ELF-1 (cell line): Measurements from ENCODE around the gene INPP5A.

ENCODE experiments used
- DNase-seq: peaks from one replicate; pipeline ENCODE4 v3.0.0-alpha.2; 2016; ENCODE audit warnings: low read depth, low spot score

Gene INPP5A

DNA sequence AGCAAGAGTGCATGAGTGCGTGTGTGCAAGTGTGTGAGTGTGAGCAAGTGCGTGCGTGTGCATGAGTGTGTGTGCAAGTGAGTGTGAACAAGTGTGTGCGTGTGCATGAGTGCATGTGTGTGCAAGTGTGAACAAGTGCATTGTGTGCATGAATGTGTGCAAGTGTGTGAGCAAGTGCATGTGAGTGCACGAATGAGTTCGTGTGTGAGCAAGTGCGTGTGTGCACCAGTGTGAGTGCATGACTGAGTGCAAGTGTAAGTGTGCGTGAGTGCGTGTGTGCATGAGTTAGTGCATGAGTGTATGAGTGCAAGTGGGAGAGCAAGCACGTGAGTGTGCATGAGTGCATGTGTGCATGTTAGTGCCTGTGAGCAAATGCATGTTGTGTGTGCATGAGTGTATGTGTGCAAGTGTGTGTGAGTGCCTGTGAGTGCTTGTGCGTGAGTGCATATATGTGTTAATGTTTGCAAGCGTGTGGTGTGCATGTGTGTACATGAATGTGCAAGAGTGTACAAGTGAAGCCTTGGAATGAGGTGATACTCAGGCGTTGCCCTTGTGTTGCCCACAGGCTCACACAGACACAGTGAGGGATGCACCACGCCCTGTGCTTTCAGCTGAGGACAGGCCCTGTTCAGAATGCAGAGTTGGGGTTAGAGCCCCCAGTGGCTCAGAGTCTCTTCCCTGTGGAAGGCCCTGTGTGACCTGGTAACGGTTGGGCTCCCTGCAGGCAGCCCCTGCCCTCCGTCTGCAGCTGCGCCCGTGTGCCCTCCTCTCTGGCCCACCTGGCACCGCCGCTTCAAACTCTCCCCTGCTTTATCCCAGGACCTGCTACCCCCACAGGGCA lies 151.2 kb downstream of the INPP5A start:
- DNase-seq, result no peak

DNA sequence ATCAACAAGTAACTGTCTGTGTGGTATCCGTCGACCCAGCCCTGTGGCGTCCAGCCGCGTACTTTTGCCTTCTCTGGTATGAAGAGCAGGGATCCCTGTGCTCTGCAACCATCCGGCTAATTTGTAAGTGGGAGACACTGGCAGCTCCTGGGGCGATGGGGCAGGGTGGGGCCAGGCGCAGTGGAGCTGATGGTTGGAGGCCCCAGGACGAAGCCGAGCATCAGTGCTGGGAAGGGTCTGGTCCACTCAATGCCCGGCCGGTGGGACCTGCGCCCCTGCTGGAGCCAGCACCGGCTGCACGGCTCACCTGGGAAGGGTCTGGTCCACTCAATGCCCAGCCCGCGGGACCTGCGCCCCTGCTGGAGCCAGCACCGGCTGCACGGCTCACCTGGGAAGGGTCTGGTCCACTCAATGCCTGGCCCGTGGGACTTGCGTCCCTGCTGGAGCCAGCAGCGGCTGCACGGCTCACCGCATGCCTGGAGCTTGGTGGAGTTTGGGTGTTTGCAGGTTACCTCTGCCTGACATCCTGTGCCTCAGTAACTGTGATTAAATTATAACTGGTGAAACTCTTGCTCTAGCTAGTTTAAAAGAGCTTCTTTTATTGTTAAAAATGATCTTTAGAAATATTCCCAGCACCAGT lies 152.3 kb downstream of the INPP5A start:
- no peak for DNase-seq

DNA sequence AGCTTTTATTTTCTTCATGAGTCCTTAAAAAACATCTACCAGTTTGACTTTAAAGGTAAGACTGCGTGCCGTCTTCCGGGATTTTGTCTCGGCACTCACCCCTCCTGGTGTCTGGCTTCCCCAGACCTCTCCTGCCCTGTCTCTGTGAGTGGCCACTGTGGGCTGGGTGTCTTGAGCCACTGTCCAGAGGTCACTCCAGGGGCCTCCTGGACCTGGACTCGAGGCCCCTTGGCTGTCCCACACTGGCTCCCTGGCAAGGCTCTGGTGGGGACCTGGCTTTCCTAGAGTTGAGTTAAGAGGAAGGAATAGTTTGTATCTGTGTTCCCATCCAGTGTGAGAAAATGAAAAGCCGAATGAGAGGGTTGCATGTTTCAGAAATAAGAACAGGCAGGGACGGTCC lies 152.8 kb downstream of the INPP5A start:
- DNase-seq, result no peak

DNA sequence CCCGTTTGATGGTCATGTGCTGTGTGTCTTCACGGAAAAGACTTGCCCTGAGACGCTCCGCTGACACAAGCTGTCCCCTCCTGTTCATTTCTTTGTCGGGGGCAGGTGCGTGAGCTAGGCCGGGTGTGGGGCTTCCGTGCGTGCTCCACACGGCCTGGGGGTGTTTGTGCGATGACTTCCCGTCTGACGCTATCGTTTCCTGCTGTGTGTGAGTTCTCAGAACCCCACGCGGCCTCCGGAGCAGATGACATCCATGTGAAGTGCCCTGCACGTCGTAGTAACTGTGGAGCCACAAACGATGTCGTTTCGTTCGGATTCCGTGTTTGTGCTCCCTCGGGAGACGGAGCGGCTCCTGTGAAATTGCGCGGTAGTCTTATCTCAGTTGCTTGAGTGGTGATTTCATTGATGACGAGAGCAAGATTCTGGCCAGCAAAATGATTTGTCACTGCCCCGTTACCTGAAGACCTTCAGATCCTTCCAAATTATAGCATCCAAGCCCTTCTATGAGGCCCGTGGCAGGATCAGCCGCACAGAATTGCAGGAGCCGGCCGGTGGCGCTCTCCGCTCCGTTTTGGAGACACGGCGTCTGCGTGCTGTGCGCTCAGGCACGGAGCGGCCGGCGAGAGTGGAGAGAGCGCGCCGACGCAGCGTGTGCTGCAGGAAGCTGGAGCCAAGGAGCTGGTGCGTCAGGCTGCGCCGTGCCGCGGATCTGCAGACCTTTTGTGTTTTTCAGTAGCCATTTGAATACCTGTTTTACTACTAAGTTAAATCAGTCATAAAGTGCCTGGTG lies 153.4 kb downstream of the INPP5A start:
- DNase-seq, result peak; percentile 17

DNA sequence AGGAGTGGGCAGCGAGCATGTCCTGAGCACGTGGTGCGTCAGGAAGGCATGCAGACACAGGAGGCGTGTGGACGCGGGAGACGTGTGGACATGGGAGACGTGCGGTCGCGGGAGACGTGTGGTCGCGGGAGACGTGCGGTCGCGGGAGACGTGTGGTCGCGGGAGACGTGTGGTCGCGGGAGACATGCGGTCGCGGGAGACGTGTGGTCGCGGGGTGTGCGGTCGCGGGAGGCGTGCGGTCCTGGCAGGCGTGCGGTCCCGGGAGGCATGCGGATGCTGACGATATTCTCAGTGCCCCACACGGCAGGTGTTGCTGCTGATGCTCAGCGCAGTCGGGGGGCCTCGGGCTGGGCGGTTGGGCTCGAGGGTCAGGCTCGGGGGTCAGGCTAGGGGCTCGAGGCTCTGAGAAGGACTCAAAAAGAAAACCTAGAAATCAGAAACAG lies 154.1 kb downstream of the INPP5A start:
- DNase-seq, result no peak

DNA sequence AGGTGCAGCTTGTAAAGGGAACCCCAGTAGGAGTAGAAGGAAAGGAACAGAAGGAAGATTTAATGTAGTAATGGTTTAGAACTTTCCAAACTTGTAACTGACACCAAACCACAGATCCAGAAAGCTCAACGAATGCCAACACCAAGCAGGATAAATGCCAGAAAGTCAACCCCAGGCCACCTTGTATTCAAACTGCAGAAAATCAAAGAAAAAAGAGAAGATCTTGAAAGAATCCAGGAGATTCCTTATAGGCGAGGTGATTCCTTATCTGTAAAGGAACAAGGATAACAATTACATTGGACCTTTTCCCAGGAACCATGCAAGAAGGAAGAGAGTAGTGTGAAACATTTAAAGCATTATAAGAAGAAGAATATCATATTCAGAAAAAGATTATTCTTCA lies 154.7 kb downstream of the INPP5A start:
- DNase-seq, result no peak

DNA sequence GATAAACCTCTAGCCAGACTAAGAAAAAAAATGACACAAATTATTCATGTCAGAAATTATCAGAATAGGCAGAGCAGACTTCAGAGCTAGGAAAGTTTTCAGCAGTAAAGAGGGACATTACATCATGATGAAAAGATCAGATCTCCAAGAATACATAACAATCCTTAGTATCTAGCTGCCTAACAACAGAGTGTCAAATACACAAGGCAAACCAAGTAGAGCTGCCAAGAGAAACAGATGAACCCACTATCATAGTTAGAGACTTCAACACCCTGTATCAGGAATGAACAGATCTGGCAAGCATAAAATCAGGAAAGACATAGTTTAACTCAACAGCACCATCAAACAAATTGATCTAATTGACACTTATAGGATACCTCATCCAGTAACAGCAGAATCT lies 156.1 kb downstream of the INPP5A start:
- DNase-seq, result no peak

DNA sequence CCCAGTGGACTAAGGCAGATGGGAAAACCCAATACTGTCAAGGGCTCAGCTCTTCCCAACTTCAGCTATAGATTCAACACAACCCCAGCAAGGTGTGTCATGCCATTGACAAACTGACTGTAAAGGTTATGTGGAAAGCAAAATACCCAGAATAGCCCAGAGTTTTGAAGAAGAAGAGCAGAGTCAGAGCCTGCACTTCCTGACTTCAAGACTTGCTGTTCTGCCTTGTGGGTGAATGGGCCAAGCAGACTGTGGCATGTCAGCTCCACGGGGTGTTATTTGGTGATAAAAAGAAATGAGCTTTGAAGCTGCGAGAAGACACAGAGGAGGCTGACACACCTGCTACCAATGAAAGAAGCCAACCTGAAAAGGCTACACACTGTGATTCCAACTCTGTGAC lies 158.6 kb downstream of the INPP5A start:
- DNase-seq, result no peak

DNA sequence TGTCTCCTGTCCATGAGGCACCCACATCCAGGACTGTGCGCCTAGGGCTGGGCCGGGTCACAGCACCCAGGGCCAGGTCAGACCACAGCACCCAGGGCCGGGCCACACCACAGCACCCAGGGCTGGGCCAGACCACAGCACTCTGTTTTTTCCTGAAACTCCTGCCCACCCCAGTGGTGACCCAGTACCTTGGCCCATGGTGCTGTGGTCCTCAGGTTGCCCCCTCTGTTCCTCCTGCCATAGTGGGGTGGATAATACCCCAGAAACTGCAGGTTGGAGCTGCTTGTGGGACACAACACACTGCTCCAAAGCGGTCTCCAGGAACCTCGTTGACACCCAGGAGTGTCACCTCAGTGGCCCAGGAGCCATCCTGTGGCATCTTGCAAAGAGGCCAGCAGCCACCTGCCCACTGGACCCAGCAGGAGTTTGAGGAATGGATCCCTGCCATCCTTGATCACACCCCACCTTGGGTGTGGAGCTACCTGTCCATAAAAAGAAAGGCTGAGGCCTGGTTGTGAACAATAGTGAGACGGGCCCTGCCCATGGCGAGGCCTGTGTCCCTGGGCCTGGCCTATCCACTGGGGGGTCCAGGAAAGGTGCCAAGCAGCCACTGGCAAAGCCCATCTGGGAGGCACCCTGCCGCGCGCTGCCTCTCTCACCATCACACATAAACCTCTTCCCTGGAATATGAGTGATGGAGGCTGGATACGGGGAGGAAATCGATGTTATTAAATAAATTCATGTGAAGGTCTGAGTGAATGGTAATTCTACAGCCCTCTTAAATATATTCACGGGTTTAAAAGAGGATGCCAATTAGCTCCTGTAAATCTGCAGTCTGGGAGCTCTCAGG lies 159.4 kb downstream of the INPP5A start:
- no peak for DNase-seq

DNA sequence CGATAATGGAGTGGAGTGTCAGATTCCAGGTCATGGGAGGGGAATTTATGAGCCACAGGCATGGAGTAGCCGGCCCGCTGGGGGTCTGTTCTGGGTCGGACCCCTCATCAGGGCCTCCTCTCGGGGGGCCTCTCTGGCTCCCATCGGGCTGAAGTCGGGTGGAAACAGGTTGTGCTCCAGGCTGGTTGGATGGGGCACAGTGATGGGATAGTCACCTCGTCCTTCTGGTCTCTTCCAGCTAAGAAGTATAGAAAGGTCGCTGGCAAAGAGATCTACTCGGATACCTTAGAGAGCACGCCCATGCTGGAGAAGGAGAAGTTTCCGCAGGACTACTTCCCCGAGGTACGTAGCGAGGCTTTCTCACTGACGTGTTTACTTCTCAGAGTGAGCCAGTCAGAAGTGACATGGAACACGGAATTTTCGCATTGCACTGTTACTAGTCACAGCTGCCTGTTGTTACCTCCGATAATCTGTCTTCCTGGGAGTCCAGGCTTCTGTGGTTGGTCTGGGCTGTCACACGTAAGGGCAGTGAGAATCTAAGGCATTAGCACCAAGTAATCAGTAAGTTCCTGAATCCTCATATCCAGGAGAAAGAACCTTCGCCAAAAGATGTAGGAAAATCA lies 160.1 kb downstream of the INPP5A start:
- DNase-seq, result no peak

DNA sequence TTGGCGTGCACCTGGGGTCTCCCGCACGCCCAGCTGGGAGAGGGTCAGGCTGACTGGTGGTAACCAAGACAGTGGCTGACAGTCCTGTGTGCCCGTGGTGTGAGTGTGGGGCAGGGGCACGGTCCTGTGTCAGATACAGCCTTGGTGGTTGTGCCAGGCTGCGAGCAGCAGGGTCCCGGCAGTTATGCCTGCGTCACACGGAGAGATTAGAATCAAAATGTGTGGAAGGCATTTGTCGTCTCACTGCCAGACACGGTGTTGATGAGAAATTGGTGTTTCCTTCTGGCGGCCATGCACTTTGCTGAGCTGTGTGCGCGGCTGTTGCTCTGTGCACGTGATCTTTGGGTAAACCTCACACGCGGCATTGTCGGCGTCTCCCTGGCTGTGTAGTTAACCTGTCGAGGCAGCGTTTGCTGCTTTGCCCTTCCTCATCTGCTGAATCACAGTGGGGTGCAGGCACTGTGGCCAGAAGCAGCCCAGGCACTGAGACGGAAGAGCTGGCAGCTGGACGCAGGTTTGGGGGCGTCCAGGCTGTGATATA lies 160.7 kb downstream of the INPP5A start:
- DNase-seq, result no peak

DNA sequence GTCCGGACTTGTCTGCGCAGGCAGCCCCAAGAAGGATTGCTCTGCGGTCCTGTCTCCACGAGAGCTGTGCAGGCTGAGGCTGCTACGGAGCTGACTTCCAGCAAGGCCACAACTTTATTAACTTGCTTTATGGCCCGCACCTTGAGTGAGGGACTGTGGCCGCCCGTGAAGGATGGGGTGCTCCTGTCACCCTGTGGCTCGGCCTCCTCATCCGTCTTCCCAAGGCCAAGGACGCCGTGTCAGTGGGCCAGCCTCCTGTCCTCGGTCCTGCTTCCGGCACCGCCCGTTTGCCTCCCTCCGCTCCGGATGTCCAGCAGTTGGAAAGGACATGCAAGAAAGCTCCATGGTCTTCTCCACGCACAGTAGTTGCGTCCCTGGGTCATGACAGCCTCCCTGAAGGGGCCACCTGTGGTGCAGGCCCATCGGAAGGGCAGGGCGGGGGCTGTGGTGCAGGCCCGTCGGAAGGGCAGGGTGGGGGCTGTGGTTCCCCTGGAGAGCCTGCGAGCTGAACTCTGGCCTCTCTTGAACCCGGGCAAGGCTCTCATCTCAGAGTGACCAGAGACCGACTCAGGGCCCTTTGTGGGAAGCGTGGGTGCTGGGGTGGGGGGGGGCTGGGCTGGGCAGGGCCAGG lies 161.3 kb downstream of the INPP5A start:
- no peak for DNase-seq

DNA sequence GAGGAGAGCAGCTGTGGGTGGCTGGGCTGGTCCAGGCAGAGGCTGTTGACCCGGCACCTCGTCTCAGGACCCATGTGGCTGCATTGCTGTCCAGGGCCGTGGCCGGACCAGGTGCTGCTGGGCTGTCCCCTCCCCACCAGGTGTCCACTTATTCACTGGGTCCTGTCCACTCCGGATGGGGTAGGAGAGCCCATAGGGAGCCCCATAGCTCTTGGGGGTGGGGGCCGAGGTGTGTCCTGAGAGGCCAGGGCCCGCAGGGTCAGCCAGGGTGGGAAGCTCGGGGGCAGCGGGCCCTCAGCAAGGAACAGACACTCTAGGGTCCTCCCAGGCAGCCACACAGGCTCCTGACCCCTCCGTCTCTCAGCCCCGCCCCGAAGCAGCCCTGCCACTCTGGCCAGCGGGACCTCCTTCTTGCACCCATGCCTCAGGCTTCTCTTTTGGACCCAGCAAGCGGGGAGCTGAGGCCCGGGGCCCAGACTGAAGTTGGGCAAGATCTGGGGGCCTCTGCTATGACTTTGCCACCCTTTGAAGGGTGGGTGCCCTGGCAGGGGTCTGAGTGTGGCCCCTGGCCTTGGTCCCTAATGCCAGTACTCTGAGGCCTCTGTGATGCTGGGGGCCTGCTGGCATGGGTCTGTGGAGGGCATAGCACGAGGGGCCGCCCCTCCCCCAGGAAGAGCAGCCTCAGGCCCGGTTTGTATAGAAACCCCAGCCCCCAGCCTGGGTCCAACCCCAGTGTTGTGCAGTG lies 162.0 kb downstream of the INPP5A start:
- DNase-seq, result no peak

DNA sequence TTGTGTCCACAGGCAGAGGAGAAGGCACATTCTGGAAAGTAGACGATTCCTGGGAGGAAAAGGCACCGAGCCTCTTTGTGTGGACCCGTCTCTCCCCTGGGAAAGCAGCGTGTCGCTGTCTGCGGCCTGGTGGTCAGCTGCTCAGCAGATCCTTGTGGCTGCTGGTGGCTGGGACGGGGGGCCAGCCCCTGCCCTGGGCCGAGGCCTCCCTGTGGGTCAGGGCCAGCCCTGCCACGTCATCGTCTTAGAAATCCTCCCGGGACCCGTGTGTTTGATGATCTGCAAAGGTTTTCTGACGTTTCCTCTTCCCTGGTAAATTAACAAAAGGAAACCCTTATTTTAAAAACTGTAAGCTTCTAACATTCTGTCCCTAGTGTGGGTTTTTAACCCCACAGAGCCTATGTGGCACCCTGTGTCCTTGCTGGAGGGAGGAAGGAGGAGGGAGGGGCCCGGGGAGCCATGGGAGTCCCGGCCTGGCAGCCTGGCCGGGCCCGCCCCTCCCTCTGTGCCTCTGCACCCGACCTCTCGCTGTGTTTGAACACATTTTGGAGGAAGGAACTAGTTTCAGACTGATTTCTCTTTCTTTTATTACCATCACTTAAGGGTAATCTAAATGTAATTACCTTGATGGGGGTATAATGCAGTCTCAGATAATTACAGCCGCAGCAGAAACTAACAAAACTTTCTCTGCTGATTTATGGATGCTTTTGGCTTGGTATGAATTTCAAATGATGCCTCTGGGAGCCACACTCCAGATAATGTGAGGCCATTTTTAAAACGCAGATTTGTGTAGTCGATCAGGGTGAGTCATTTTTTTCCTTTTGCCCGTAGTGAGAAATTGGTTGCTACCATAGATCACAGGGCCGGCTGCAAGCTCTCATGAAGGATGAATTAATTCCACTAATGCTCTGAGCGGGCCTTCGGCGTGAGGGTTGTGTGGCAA lies 162.8 kb downstream of the INPP5A start:
- no peak for DNase-seq

DNA sequence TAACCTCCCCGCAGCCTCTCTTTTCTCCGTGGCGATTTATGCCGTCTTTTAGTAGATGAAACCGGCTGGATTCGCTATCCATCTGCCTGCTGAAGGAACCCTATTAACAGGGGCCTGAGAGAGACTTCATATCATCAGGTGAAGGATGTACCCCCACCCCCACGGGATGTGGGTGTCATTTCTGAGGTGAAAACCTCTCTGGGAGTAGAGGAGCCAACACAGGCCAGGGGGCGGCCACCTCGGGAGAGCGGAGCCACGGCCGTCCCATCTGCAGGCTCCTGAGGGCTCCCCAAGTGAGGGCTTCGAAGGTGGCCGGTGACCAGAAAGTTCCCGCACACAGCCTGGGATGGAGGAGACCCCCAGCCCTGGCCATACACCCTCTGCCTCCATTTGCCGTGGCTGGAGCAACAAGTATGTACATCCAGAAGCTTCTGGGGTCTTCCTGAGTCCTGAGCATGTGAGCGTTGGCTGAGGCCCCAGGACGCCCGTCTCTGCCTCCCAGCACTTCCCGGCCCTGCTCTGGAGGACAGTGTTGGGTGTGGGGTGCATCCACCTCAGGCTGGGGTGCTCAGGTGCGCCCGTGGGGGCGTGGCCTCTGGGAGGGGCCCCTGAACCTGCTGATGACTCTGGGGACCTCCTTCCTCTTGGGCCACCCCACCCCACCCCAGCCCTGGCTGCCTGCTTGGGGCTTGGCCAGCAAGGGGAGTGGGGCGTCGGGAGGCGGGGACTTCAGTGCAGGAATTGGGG lies 163.7 kb downstream of the INPP5A start:
- no peak for DNase-seq

DNA sequence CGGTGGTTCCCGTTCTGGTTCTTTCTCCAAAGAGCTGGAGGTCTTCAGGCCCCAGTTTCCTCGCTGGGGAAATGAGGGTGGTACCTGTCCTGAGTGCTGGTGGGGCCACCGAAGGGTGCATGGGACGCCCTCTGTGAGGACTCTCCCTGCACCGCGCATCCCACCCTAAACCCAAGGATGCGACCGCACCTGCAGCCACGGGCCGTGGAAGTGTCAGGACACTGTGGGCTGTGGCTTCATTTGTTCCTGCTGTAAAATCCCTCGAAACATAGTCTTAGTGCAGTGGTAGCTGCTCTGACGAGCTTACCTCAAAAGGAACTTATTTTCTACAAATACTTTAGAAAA lies 164.2 kb downstream of the INPP5A start:
- DNase-seq, result no peak

DNA sequence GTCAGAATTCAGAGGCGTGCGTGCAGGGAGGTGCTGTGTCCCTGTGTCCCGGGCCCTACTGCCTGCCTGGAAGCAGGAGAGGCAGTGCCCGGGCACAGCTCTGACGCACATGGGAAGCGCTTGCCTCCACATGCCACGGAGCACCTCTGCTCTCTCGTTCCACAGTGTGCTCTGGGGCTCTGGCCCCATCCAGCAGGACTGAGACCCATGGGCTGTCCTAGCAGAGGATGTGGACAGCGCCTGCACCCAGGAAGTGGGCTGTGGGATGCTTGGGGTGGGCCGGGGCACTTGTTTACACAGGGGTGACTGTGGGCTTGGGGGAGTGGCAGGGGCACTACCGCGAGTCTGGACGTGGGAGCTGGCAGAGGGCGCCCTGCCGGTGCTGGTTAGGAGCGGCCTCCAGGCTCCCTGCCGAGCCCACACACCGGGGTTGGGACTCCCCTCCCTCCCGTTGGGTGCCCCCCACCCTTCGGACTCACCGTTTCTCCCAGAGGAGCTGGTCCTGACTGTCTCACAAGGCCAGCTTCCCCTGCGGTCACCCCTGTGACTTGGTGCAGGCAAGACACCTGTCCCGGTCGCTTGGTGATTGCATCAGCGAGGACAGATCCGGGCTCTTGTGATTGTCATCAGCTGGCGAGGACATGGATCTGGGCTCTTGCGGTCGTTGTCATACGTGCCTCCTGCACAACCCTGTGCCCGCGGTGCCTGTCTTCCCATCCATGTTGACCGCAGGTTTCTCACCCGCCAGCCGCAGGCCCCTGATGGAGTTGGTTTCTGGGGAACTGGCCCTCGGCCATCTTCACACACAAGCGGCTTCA lies 165.2 kb downstream of the INPP5A start:
- DNase-seq, result no peak
